Panc1 (cell line): ENCODE data around the gene FAM200A. TPM values are rescaled to one million over a fixed set of nuclear protein-coding genes. Genes with fewer than 3 reads are reported as not detected.
"Not testable (repeated sequence)": the region's sequence is repeated elsewhere in the genome, so short reads cannot be mapped to it uniquely, and the experiment has no call there.

Experiments used
- ATAC-seq: fragments of 200-7000 bp; cut with Tn5 transposase; 2 replicates; pipeline ENCODE4 v1.9.1; 2020; ENCODE audit warnings: mild to moderate bottlenecking, moderate library complexity
- BruUV-seq: library from RNA; stranded (reverse); fragments of 400-500 nt; replicated peaks from 2 replicates; lab custom pipeline; 2021; lab: Mats Ljungman, UMichigan
- CTCF ChIA-PET: fragments of 300-600 bp; sonication (Branson Sonifier 250); formaldehyde crosslinking; loops from one replicate; lab custom pipeline; 2022; ENCODE audit warnings: antibody characterized with exemption; lab: Charles Lee
- POLR2A ChIA-PET: fragments of 300-600 bp; sonication (Branson Sonifier 250); formaldehyde crosslinking; loops from one replicate; lab custom pipeline; 2022; ENCODE audit warnings: antibody characterized with exemption; lab: Charles Lee
- DNase-seq: peaks from one replicate; pipeline ENCODE4 v3.0.0-alpha.2; 2010; ENCODE audit warnings: low read depth, low spot score
- H3K27ac ChIP-seq: 2 replicates; pipeline ENCODE4 v1.5.1; 2011; ENCODE audit warnings: mild to moderate bottlenecking, low read length, inconsistent platforms
- H3K27me3 ChIP-seq: fragments of 200-500 bp; sonication (Bioruptor generic); 2 replicates; pipeline ENCODE4 v1.6.0; 2014; ENCODE audit warnings: low read length, inconsistent platforms; ENCODE audit not compliant: control insufficient read depth, insufficient read depth
- H3K36me3 ChIP-seq: fragments of 200-500 bp; sonication (Bioruptor generic); 2 replicates; pipeline ENCODE4 v1.5.1; 2014; ENCODE audit warnings: inconsistent platforms, mild to moderate bottlenecking, low read length, moderate library complexity; ENCODE audit not compliant: control insufficient read depth, insufficient read depth
- H3K4me1 ChIP-seq: 2 replicates; pipeline ENCODE4 v1.5.1; 2011; ENCODE audit warnings: inconsistent platforms, mild to moderate bottlenecking, low read length, moderate library complexity; ENCODE audit not compliant: control insufficient read depth, insufficient read depth
- H3K4me3 ChIP-seq, 2 experiments: 2 replicates each; pipeline ENCODE4 v1.5.1; 2011 to 2012; ENCODE audit warnings: low read depth in 2 of 2, low read length in 2 of 2, mild to moderate bottlenecking in 2 of 2, inconsistent platforms in 1 of 2, moderate library complexity in 1 of 2
- H3K9me3 ChIP-seq: fragments of 200-500 bp; sonication (Bioruptor generic); 2 replicates; pipeline ENCODE4 v1.5.1; 2014; ENCODE audit warnings: low read depth, mild to moderate bottlenecking, inconsistent platforms, low read length, moderate library complexity; ENCODE audit not compliant: control insufficient read depth, insufficient read depth
- POLR2AphosphoS5 ChIP-seq: IDR thresholded peaks from 2 replicates; pipeline ENCODE4 v1.6.1; 2012; ENCODE audit warnings: mild to moderate bottlenecking, low read depth, low read length, moderate library complexity
- SIN3A ChIP-seq: IDR thresholded peaks from 2 replicates; pipeline ENCODE4 v1.6.1; 2012; ENCODE audit warnings: low read depth, mild to moderate bottlenecking, low read length, moderate library complexity, borderline replicate concordance; ENCODE audit not compliant: insufficient read depth
- TCF7L2 ChIP-seq: IDR thresholded peaks from 2 replicates; pipeline ENCODE4 v1.6.1; 2011; ENCODE audit warnings: mild to moderate bottlenecking, low read depth, low read length, inconsistent platforms
- in situ Hi-C: cut with HindIII; loops from 2 replicates; pipeline ENCODE4 v1.10.0; 2016; ENCODE audit warnings: low sequenced_read_pairs, low pct_unique_long_range_greater_than_20kb
- intact Hi-C: fragments of 100-400 bp; cut with micrococcal nuclease; formaldehyde crosslinking; loops from one replicate; pipeline ENCODE4 v1.10.0; 2022; ENCODE audit not compliant: unreplicated experiment
- total RNA-seq: library from RNA; stranded (reverse); gene quantifications from one replicate; pipeline ENCODE4 v1.2.1, GENCODE V29; 2021; ENCODE audit not compliant: unreplicated experiment
- TF ChIP-seq, protein P1 (sequence below), 2 experiments: IDR thresholded peaks; 2 replicates each; pipeline ENCODE4 v1.6.1; 2011 to 2012; ENCODE audit warnings: low read depth in 2 of 2, control low read depth in 1 of 2, low read length in 1 of 2, mild to moderate bottlenecking in 1 of 2, moderate library complexity in 1 of 2; ENCODE audit not compliant: insufficient read depth in 1 of 2
- TF ChIP-seq, protein P2 (sequence below): fragments of 450-650 bp; IDR thresholded peaks from 2 replicates; pipeline ENCODE4 v1.5.1; 2017; ENCODE audit warnings: mild to moderate bottlenecking

FAM200A gene
- total RNA-seq, 1 experiment from 2014 or later: 4.6 TPM

DNA sequence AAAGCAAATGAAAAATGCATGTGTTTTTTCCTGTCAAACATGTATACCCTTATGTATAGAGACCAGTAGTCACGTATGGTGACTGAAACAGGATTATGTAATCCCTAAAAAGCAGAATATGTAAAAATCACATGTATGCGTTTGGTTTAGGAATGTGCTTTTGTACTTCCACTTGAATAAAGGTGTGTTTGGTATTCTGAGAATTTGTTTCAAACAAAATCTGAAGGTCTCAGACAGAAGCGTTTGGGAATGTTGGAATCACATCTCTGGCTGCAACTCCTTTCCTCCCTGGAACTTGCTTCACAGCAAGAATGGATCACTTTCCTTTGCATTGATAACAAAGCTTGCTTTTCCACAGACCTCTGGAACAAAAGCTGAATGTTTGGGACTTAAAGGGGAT, 24.3 kb upstream of the FAM200A start:
- no peak for ATAC-seq
- Histone ChIP-seq H3K36me3 (peaks cover 15% of the 10 kb centered on the region), H3K4me3 (no peak overlapping the region), H3K27me3 (no peaks in the 10 kb centered on the region), H3K27ac (no peak overlapping the region), H3K4me1 (no peaks in the 10 kb centered on the region), H3K9me3 (no peaks in the 10 kb centered on the region)
- ChIA-PET CTCF (no interaction called here), POLR2A (no interaction called here)
- no peak for TF ChIP-seq TCF7L2
- TF ChIP-seq, protein P1, sequence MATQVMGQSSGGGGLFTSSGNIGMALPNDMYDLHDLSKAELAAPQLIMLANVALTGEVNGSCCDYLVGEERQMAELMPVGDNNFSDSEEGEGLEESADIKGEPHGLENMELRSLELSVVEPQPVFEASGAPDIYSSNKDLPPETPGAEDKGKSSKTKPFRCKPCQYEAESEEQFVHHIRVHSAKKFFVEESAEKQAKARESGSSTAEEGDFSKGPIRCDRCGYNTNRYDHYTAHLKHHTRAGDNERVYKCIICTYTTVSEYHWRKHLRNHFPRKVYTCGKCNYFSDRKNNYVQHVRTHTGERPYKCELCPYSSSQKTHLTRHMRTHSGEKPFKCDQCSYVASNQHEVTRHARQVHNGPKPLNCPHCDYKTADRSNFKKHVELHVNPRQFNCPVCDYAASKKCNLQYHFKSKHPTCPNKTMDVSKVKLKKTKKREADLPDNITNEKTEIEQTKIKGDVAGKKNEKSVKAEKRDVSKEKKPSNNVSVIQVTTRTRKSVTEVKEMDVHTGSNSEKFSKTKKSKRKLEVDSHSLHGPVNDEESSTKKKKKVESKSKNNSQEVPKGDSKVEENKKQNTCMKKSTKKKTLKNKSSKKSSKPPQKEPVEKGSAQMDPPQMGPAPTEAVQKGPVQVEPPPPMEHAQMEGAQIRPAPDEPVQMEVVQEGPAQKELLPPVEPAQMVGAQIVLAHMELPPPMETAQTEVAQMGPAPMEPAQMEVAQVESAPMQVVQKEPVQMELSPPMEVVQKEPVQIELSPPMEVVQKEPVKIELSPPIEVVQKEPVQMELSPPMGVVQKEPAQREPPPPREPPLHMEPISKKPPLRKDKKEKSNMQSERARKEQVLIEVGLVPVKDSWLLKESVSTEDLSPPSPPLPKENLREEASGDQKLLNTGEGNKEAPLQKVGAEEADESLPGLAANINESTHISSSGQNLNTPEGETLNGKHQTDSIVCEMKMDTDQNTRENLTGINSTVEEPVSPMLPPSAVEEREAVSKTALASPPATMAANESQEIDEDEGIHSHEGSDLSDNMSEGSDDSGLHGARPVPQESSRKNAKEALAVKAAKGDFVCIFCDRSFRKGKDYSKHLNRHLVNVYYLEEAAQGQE (IDR thresholded peaks at IDR 0.05; ENCODE audit: insufficient read depth in 1 of 2, low read depth in 2 of 2, low read length in 1 of 2): no peak
- no TSS peak for BruUV-seq
- in situ Hi-C loops (no loop called here), intact Hi-C loops (no loop called here)
- DNase-seq: no peak

DNA sequence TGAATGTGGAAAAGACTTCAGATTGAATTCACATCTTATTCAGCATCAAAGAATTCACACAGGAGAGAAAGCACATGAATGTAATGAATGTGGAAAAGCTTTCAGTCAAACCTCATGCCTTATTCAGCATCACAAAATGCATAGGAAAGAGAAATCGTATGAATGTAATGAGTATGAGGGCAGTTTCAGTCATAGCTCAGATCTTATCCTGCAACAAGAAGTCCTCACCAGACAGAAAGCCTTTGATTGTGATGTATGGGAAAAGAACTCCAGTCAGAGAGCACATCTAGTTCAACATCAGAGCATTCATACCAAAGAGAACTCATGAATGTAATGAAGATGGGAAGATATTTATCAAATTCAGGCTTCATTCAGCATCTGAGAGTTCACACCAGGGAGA, 21.3 kb upstream of the FAM200A start:
- ATAC-seq (no peak), DNase-seq (no peak)
- Histone ChIP-seq H3K27me3 (no peaks in the 10 kb centered on the region), H3K36me3 (peaks cover 31% of the 10 kb centered on the region), H3K4me3 (no peak overlapping the region), H3K4me1 (no peaks in the 10 kb centered on the region), H3K27ac (no peak overlapping the region), H3K9me3 (no peaks in the 10 kb centered on the region)
- POLR2A ChIA-PET: no interaction called here
- no TSS peak for BruUV-seq
- CTCF ChIA-PET: no interaction called here
- intact Hi-C loops: no loop called here
- in situ Hi-C loops: no loop called here
- TF ChIP-seq SIN3A (no peak), POLR2AphosphoS5 (no peak)

DNA sequence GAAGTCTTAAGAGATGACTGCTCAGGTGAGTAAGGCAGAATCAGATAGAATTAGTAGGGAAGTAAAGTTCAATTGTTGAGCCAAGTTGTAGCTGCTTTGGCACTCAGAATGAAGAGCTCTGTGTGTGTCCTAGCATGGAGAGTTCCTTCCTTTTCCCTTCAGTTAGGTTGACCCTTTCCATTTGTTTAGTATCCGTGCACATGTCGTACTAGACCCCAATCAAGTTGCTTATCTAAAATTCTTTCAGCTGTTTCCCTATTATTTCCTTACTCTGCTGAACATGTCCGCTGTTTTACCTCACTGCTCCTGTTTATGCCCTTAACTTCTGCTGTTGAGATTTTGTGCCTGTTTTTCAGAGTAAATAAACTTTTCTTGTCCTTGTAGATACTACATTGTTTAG, 19.9 kb upstream of the FAM200A start:
- ChIA-PET CTCF (no interaction called here), POLR2A (no interaction called here)
- in situ Hi-C loops: no loop called here
- TF ChIP-seq, protein P2, sequence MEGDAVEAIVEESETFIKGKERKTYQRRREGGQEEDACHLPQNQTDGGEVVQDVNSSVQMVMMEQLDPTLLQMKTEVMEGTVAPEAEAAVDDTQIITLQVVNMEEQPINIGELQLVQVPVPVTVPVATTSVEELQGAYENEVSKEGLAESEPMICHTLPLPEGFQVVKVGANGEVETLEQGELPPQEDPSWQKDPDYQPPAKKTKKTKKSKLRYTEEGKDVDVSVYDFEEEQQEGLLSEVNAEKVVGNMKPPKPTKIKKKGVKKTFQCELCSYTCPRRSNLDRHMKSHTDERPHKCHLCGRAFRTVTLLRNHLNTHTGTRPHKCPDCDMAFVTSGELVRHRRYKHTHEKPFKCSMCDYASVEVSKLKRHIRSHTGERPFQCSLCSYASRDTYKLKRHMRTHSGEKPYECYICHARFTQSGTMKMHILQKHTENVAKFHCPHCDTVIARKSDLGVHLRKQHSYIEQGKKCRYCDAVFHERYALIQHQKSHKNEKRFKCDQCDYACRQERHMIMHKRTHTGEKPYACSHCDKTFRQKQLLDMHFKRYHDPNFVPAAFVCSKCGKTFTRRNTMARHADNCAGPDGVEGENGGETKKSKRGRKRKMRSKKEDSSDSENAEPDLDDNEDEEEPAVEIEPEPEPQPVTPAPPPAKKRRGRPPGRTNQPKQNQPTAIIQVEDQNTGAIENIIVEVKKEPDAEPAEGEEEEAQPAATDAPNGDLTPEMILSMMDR: no peak
- TF ChIP-seq SIN3A: no peak
- TF ChIP-seq POLR2AphosphoS5: no peak
- no peak for TF ChIP-seq TCF7L2
- TF ChIP-seq, protein P1 (IDR thresholded peaks at IDR 0.05; ENCODE audit: insufficient read depth in 1 of 2, low read depth in 2 of 2, low read length in 1 of 2): no peak
- H3K27me3 ChIP-seq: no peaks in the 10 kb centered on the region
- peaks cover 31% of the 10 kb centered on the region for H3K36me3 ChIP-seq
- DNase-seq (no peak), ATAC-seq (no peak)
- H3K9me3 ChIP-seq: no peaks in the 10 kb centered on the region
- H3K27ac ChIP-seq: no peak overlapping the region
- intact Hi-C loops: no loop called here
- no TSS peak for BruUV-seq
- H3K4me3 ChIP-seq: no peak overlapping the region
- H3K4me1 ChIP-seq: no peaks in the 10 kb centered on the region

DNA sequence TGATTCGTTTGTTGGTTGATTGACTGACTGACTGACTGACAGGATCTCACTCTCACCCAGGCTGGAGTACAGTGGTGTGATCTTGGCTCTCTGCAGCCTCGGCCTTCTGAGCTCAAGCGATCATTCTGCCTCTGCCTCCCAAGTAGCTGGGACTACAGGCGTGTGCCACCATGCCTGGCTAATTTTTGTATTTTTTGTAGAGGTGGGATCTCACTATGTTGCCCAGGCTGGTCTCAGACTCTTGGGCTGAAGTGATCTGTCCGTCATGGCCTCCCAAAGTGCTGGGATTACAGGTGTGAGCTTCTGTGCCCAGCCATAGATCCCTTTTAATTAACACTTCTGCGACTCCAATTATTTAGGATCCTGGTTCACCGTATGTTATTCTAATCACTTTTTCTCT, 16.9 kb upstream of the FAM200A start:
- H3K36me3 ChIP-seq: peaks cover 47% of the 10 kb centered on the region
- in situ Hi-C loops, intact Hi-C loops: not testable (repeated sequence)

More for the DNA sequence above, 16.9 kb upstream of the FAM200A start:
- ATAC-seq, H3K4me3 ChIP-seq, DNase-seq, H3K4me1 ChIP-seq, POLR2A ChIA-PET, H3K9me3 ChIP-seq, CTCF ChIA-PET, BruUV-seq, H3K27me3 ChIP-seq, H3K27ac ChIP-seq: not testable (repeated sequence)
